Fibroblast of the aortic adventitia (primary cell): Measurements from ENCODE around the gene TRMT44. TPM values are rescaled to one million over a fixed set of nuclear protein-coding genes. Genes with fewer than 3 reads are reported as not detected.

Experiments used
- DNase-seq: peaks from one replicate; pipeline ENCODE4 v3.0.0-alpha.2; 2010; ENCODE audit warnings: low read depth
- H3K4me3 ChIP-seq: 2 replicates; pipeline ENCODE4 v1.5.1; 2011; ENCODE audit warnings: low read depth, mild to moderate bottlenecking, control low read depth, low read length, moderate library complexity
- CTCF ChIP-seq: IDR thresholded peaks from 2 replicates; pipeline ENCODE4 v1.5.1; 2011; ENCODE audit warnings: mild to moderate bottlenecking, low read length, control low read depth, inconsistent platforms; ENCODE audit not compliant: insufficient read depth
- total RNA-seq: library from RNA; depleted of rRNA; stranded (reverse); fragments of >200 nt; gene quantifications from 2 replicates; pipeline ENCODE4 v1.2.3, GENCODE V29; 2012; ENCODE audit warnings: low replicate concordance

Gene TRMT44
- total RNA-seq, 1 donor, result 18.9 TPM

DNA sequence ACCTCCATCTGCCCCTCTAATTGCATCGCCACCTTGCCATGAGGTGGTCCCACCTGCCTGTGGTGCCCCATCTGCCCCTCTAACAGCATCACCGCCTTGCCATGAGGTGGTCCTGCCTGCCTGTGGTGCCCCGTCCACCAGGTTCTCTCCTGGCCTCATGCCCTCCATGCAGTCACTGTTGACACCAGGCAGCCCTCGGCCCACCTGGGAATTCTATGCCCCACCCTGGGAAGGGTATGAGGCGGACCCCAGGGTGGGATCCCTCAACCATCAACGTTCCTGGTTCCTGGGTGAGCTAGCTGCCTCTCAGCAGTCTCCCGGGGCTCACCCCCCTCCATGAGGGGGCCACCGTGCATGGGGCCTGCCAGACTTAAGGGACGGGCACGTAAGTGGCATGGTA lies 38.9 kb upstream of the TRMT44 start:
- no peak for DNase-seq
- H3K4me3 ChIP-seq, result no peak overlapping the region
- TF ChIP-seq CTCF, result no peak

DNA sequence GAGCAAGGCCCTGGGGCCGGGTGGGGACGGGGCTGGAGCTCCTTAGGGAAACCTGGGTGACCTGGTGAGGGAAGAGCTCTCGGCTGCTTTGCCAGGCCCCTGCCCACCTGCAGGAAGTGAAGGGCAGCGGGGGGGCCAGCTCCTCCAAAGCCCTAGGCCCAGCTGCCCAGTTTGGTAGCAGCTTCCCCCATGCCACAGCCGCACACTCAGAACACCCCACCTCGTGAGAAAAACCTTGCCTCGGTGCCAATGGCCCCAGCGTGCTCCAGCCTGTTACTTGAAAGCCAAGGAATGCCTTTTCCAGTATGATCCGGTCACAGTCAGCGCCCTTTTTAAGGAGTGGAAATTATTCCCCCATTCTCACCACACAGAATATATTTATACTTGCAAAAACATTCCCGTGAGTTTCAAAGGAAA lies 38.4 kb upstream of the TRMT44 start:
- TF ChIP-seq CTCF, result no peak
- H3K4me3 ChIP-seq, result no peak overlapping the region

GRCh38 chr4:8402640-8403039 lies 37.9 kb upstream of the TRMT44 start:
- DNase-seq, result no peak
- no peak overlapping the region for H3K4me3 ChIP-seq
- no peak for TF ChIP-seq CTCF

More for the DNA sequence above, 38.4 kb upstream of the TRMT44 start:
- no peak for DNase-seq

DNA sequence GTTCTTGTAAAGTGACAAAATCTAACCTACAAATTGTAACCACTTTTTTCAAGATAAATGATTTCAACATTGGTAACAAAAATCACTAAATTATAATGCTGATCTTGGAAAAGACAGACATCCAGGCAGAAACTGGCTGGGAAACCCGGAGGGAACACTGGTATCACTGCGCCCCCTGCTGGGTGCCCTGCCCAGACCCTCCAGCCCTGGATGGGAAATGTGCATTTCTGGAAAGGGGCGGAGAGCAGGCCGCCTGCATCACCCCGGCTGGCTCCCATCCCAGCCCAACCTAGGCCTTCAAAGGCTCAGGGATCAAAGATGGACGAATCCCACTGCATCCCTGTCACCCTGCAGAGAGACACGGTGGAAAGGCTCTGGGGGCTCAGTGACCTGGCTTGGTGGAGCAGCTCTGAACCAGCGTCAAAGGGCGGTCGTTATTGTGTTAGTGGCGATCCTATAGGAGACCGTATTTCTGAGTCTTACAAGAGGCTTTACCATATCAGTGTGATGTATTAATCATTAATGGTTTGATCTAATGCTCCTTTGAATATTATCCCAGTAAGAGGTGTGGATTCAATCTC lies 37.3 kb upstream of the TRMT44 start:
- peak; percentile 86 for DNase-seq
- TF ChIP-seq CTCF, result peak; percentile 91
- H3K4me3 ChIP-seq, result no peak overlapping the region

- no peak overlapping the region for H3K4me3 ChIP-seq
- DNase-seq, result no peak
- no peak for TF ChIP-seq CTCF
Measured at GRCh38 chr4:8403976-8404375, 36.6 kb upstream of the TRMT44 start.

- TF ChIP-seq CTCF, result no peak
Measured at GRCh38 chr4:8404791-8405515, 35.6 kb upstream of the TRMT44 start.

More at GRCh38 chr4:8404791-8405515, 35.6 kb upstream of the TRMT44 start:
- no peak for DNase-seq
- H3K4me3 ChIP-seq, result no peak overlapping the region
